Common myeloid progenitor, CD34-positive (primary cell): ENCODE results near the gene NKAIN2.

Experiments
- CTCF ChIA-PET: fragments of 350-600 bp; sonication (Branson Sonifier 250); formaldehyde crosslinking; loops from one replicate; lab custom pipeline; 2021; ENCODE audit warnings: antibody characterized with exemption; lab: Charles Lee
- POLR2A ChIA-PET: fragments of 350-600 bp; sonication (Branson Sonifier 250); formaldehyde crosslinking; loops from one replicate; lab custom pipeline; 2021; ENCODE audit warnings: antibody characterized with exemption; lab: Charles Lee
- DNase-seq, 3 donors: peaks; one replicate each; pipeline versions ENCODE4 v3.0.0 to v3.0.0-alpha.2; 2013
- H3K27ac ChIP-seq, 2 experiments: 1 replicate in 1 of 2; 2 replicates in 1 of 2; pipeline ENCODE4 v1.7.0; 2013; ENCODE audit warnings: inconsistent platforms in 2 of 2, low read length in 2 of 2, mild to moderate bottlenecking in 2 of 2, low read depth in 1 of 2, moderate library complexity in 1 of 2; ENCODE audit not compliant: severe bottlenecking in 2 of 2, insufficient read depth in 1 of 2, poor library complexity in 1 of 2
- H3K27me3 ChIP-seq, 5 experiments: replicated peaks in 2 of 5; 1 replicate in 3 of 5; 2 replicates in 2 of 5; pipeline versions ENCODE4 v1.6.1 to v1.7.0; 2013; ENCODE audit warnings: low read length in 4 of 5, mild to moderate bottlenecking in 2 of 5, moderate library complexity in 2 of 5, inconsistent platforms in 1 of 5; ENCODE audit not compliant: insufficient read depth in 5 of 5, control insufficient read depth in 4 of 5
- H3K36me3 ChIP-seq, 4 experiments: 1 replicate in 2 of 4; 2 replicates in 2 of 4; pipeline versions ENCODE4 v1.6.1 to v1.7.0; 2013; ENCODE audit warnings: low read length in 3 of 4, control low read depth in 1 of 4, mild to moderate bottlenecking in 1 of 4; ENCODE audit not compliant: control insufficient read depth in 4 of 4, insufficient read depth in 4 of 4
- H3K4me1 ChIP-seq, 4 experiments: 1 replicate in 3 of 4; 2 replicates in 1 of 4; pipeline versions ENCODE4 v1.6.1 to v1.7.1; 2013; ENCODE audit warnings: low read length in 3 of 4, mild to moderate bottlenecking in 3 of 4, control low read depth in 1 of 4, inconsistent platforms in 1 of 4, moderate library complexity in 1 of 4; ENCODE audit not compliant: control insufficient read depth in 4 of 4, insufficient read depth in 4 of 4; ENCODE audit errors: control extremely low read depth in 1 of 4
- H3K4me3 ChIP-seq, 7 experiments: 1 replicate in 4 of 7; 2 replicates in 3 of 7; pipeline versions ENCODE4 v1.5.1 to v1.7.0; 2013; ENCODE audit warnings: mild to moderate bottlenecking in 7 of 7, low read length in 6 of 7, moderate library complexity in 6 of 7, inconsistent platforms in 2 of 7, low read depth in 2 of 7, control low read depth in 1 of 7; ENCODE audit not compliant: insufficient read depth in 4 of 7, control insufficient read depth in 1 of 7; ENCODE audit errors: extremely low read depth in 1 of 7
- H3K9me3 ChIP-seq, 5 experiments: 1 replicate in 4 of 5; 2 replicates in 1 of 5; pipeline versions ENCODE4 v1.6.1 to v1.7.1; 2013; ENCODE audit warnings: low read length in 4 of 5, mild to moderate bottlenecking in 2 of 5, inconsistent platforms in 1 of 5, low read depth in 1 of 5, moderate library complexity in 1 of 5; ENCODE audit not compliant: control insufficient read depth in 4 of 5, insufficient read depth in 2 of 5; ENCODE audit errors: control extremely low read depth in 1 of 5
- WGBS: methylation state at CpG from one replicate; pipeline ENCODE4 v1.1.5; 2013; ENCODE audit not compliant: insufficient coverage; 5-methylcytosine and 5-hydroxymethylcytosine counted together

Gene NKAIN2

DNA sequence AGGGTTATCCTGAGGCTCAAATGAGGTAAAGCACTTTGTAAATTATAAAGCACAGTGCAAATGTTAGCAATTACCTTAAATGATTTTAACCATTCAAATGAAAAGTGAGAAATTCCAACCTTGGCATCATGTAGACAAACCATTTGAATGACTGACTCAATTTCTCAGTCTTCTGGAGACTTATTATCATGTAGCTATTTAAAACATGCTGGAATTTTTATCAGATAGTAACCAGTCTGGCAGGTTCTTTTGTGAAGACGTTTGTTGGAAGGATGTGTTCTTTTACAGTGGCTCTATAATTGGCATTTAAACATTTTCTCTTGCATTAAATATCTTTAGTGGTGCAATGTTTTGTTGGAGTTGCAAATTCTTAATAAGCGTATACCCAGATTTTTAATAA, 386.6 kb downstream of the NKAIN2 start:
- Histone ChIP-seq H3K27me3 (no peaks in the 10 kb centered on the region), H3K36me3 (no peaks in the 10 kb centered on the region), H3K4me3 (no peak overlapping the region), H3K9me3 (no peaks in the 10 kb centered on the region), H3K4me1 (no peaks in the 10 kb centered on the region), H3K27ac (no peak overlapping the region)
- no peak for DNase-seq
- no CpG with 5 or more reads among the region's 2 CpGs for WGBS
- ChIA-PET CTCF (no interaction called here), POLR2A (no interaction called here)

DNA sequence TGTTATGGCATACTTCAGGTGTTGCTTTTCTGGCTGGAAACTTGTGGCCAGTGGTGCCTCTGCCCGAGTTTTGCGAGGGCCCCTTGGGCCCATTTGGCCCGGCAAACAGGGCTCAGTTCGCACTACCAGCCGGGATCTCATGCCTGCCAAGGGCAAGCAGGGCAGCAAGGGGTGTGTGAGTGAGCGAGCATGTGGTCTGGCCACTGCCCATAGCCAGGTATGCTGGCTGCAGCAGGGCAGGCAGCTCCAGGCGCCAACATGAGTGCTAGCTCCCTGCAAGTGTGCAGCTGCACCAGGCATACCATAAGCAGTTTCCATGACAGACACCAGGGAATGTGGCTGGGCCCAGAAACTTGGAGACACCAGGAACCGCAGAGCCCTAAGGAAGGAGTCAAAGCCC, 389.5 kb downstream of the NKAIN2 start:
- ChIA-PET POLR2A (no interaction called here), CTCF (no interaction called here)
- Histone ChIP-seq H3K36me3 (no peaks in the 10 kb centered on the region), H3K27me3 (no peaks in the 10 kb centered on the region), H3K27ac (no peak overlapping the region), H3K4me1 (no peaks in the 10 kb centered on the region), H3K9me3 (no peaks in the 10 kb centered on the region), H3K4me3 (no peak overlapping the region)
- DNase-seq: no peak
- 99% methylated on average over 8 of the region's 8 CpGs for WGBS

DNA sequence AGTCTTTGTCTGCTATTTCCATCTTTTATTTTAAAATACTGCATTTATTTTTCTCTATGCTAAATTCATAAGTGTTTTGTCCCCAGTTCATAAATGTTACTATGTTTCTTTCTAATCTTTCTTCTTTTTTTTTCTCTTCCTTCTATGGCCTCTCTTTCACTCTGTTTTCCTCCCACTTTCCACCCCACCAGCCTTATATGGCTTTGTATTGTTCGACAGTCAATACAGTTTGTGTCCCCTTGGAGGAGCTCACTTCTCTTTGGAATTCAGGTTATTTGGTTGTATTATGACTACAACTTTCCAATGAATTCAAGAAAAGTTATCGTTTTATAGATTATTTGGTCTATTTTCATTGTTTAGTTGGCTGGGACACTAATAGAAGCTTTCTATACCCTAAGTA, 393.5 kb downstream of the NKAIN2 start:
- Histone ChIP-seq H3K36me3 (no peaks in the 10 kb centered on the region), H3K9me3 (no peaks in the 10 kb centered on the region), H3K27ac (no peak overlapping the region), H3K27me3 (no peaks in the 10 kb centered on the region), H3K4me3 (no peak overlapping the region), H3K4me1 (no peaks in the 10 kb centered on the region)
- CTCF ChIA-PET: no interaction called here
- POLR2A ChIA-PET: no interaction called here
- DNase-seq: no peak
- no CpG with 5 or more reads among the region's 2 CpGs for WGBS

DNA sequence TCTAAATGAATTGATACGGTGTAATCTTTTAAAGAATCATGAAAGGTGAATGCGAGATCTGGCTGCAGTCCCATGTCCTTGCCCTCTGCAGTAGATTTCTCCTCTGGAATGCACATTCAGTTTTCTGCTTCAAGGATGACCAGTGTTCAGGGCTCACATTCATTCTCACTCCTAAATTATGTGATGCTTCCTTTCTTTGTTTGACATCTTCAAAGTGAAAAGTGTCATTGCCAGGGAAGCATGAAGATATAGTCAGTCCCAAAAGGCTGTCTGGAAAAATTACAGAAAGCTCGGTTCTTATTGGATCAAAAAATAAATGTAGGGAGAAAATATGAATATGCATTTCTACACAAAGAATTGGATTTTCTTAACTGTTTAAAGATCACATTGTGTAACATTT, 395.6 kb downstream of the NKAIN2 start:
- H3K27ac ChIP-seq: no peak overlapping the region
- no peak overlapping the region for H3K4me3 ChIP-seq
- H3K27me3 ChIP-seq: no peaks in the 10 kb centered on the region
- POLR2A ChIA-PET: no interaction called here
- no peaks in the 10 kb centered on the region for H3K36me3 ChIP-seq
- DNase-seq: no peak
- H3K9me3 ChIP-seq: no peaks in the 10 kb centered on the region
- CTCF ChIA-PET: no interaction called here
- WGBS: 100% methylated on average over 1 of the region's 3 CpGs
- H3K4me1 ChIP-seq: no peaks in the 10 kb centered on the region

DNA sequence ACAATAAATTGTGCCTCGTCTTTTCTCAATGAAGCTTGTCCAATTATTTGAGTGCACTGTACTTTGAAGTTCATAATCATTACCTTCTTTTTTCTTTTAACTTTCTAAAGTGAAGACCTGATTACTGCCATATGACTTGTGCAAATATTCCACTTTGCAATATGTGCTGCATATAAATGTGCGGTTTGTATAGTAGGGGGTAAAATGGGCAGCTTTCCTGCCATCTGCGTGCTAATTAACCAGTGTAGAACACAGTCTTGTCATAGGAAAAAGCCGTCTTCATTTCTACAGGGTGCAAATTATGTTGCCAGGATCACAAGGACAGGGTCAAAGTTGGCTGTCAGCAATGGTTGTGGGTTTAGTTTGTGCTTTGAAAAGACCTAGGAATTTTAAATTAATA, 397.0 kb downstream of the NKAIN2 start:
- WGBS: 90% methylated on average over 2 of the region's 4 CpGs
- ChIA-PET POLR2A (no interaction called here), CTCF (interaction anchor here (0.7 kb wide), 1 partner anchor 74 kb away, joined by 3 read pairs; no protein-coding TSS in a partner anchor)

DNA sequence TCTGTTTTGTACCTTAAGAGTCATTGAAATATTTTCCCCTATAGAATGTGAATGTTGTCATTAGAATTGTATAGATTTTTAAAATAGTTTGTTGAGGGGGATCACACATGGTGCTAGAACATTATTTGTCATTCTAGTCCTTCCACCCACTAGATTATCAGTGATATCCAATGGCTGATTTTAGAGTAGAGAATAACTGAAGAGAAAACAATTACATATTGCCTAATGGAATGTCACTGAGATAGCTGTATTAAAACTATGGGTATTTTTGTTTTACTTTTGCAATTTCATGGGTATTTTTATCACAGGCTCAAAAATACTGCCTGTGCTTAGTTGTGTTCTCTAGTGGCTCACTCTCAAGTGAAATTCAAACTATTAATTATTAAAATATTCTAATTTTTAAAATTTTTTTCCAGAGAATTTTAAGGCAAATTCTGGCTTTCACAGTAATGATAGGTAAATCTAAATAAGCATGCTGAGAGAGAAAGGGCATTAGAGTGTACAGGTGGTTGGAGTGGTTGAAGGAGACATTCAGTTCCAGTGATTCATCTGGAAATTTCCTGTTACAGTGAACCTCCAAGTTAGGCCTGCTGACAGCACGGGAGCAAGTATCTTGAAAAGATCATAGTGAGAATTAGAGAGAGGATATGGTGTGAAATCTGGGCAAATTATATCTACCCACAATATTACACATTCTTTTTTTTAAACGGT, 399.6 kb downstream of the NKAIN2 start:
- CTCF ChIA-PET: no interaction called here
- no peaks in the 10 kb centered on the region for H3K9me3 ChIP-seq

More for the DNA sequence above, 397.0 kb downstream of the NKAIN2 start:
- no peaks in the 10 kb centered on the region for H3K27me3 ChIP-seq
- H3K4me1 ChIP-seq: no peaks in the 10 kb centered on the region
- no peaks in the 10 kb centered on the region for H3K9me3 ChIP-seq
- DNase-seq: no peak
- H3K27ac ChIP-seq: no peak overlapping the region
- no peaks in the 10 kb centered on the region for H3K36me3 ChIP-seq
- H3K4me3 ChIP-seq: no peak overlapping the region

DNA sequence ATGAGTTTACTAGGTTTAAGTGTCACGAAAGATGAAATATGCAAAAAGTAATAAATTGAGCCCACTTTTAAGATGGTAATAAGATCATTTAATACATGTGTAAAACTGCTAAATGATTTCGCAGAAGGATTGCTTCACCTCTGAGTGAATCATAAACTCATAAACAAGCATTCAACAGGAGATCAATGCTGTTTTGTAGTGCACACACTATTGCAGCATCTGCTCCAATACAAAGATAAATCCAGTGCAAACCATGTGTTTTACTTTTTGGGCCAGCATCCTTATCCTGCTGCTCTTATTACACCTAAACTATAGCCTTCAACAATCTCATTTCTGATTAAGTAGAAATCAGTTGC, 400.1 kb downstream of the NKAIN2 start:
- no peaks in the 10 kb centered on the region for H3K9me3 ChIP-seq
- DNase-seq: no peak
- no peak overlapping the region for H3K4me3 ChIP-seq
- POLR2A ChIA-PET: no interaction called here
- peaks cover 0 to 2% (median 0%) of the 10 kb centered on the region in 4 experiments for H3K36me3 ChIP-seq
- no peak overlapping the region for H3K27ac ChIP-seq
- 100% methylated on average over 1 of the region's 2 CpGs for WGBS
- H3K4me1 ChIP-seq: no peaks in the 10 kb centered on the region
- H3K27me3 ChIP-seq: no peaks in the 10 kb centered on the region
- CTCF ChIA-PET: no interaction called here

More for the DNA sequence above, 399.6 kb downstream of the NKAIN2 start:
- Histone ChIP-seq H3K36me3 (peaks cover 0 to 2% (median 0%) of the 10 kb centered on the region in 4 experiments), H3K27me3 (no peaks in the 10 kb centered on the region), H3K27ac (no peak overlapping the region), H3K4me1 (no peaks in the 10 kb centered on the region), H3K4me3 (no peak overlapping the region)
- POLR2A ChIA-PET: no interaction called here
- no CpG with 5 or more reads among the region's 2 CpGs for WGBS
- no peak for DNase-seq
